ENCODE measurements around the gene NKX1-1. TPM values are rescaled to one million over a fixed set of nuclear protein-coding genes. Genes with fewer than 3 reads are reported as not detected.

Gene NKX1-1
- total RNA-seq: not detected in 2 replicates
- long read RNA-seq: 0 reads

- H3K4me3 Mint-ChIP-seq: no peak within 1 kb of the TSS
- TF ChIP-seq, protein P1, sequence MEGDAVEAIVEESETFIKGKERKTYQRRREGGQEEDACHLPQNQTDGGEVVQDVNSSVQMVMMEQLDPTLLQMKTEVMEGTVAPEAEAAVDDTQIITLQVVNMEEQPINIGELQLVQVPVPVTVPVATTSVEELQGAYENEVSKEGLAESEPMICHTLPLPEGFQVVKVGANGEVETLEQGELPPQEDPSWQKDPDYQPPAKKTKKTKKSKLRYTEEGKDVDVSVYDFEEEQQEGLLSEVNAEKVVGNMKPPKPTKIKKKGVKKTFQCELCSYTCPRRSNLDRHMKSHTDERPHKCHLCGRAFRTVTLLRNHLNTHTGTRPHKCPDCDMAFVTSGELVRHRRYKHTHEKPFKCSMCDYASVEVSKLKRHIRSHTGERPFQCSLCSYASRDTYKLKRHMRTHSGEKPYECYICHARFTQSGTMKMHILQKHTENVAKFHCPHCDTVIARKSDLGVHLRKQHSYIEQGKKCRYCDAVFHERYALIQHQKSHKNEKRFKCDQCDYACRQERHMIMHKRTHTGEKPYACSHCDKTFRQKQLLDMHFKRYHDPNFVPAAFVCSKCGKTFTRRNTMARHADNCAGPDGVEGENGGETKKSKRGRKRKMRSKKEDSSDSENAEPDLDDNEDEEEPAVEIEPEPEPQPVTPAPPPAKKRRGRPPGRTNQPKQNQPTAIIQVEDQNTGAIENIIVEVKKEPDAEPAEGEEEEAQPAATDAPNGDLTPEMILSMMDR (conservative IDR thresholded peaks at IDR 0.05): no peak
- H3K27ac Mint-ChIP-seq (ENCODE audit: unreplicated experiment): no peak within 1 kb of the TSS
- no peaks in the 10 kb centered on the region for H3K36me3 Mint-ChIP-seq (ENCODE audit: low read depth)
- H3K27me3 Mint-ChIP-seq (ENCODE audit: low read depth): peaks cover 64% of the 10 kb centered on the region
- H3K4me1 Mint-ChIP-seq: no peaks in the 10 kb centered on the region
- H3K9me3 Mint-ChIP-seq: peaks cover 2% of the 10 kb centered on the region
- DNase-seq (ENCODE audit: low read depth, low spot score): no peak
These were observed at the start of gene NKX1-1 for GRCh38 chr4:1406394-1406980. TSS of gene NKX1-1 (minus strand) at chr4:1406442. CDS start at chr4:1406442, 0 bp downstream.

- Mint-ChIP-seq H3K27ac (ENCODE audit: unreplicated experiment) (no peak overlapping the region), H3K9me3 (peaks cover 25% of the 10 kb centered on the region), H3K36me3 (ENCODE audit: low read depth) (peaks cover 16% of the 10 kb centered on the region), H3K27me3 (ENCODE audit: low read depth) (peaks cover 40% of the 10 kb centered on the region), H3K4me1 (no peaks in the 10 kb centered on the region), H3K4me3 (no peak overlapping the region)
- DNase-seq (ENCODE audit: low read depth, low spot score): no peak
- TF ChIP-seq, protein P1 (conservative IDR thresholded peaks at IDR 0.05): no peak
These were observed 47.5 kb upstream of the NKX1-1 start for GRCh38 chr4:1453731-1454130.

DNA sequence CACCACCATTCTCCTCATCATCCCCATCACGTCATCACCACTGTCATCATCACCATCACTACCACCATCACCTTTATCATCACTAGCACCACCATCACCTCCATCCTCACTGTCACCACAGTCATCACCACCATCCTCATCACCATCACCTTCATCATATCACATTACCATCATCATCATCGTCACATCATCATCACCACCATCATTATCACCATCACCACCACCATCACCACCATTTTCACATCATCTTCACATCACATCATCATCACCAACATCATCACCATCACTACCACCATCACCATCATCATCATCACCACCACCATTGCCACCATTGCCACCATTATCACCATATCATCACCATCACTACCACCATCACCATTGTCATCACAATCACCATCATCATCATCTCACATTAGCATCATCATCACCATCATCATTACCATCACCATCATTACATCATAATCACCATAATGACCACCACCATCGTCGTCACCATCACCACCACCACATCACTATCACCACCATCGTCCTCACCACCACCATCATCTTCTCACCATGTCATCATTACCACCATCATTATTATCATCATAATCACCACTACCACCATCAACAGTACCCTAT lies 46.3 kb upstream of the NKX1-1 start:
- Mint-ChIP-seq H3K27ac (ENCODE audit: unreplicated experiment) (no peak overlapping the region), H3K36me3 (ENCODE audit: low read depth) (peaks cover 16% of the 10 kb centered on the region), H3K27me3 (ENCODE audit: low read depth) (peaks cover 29% of the 10 kb centered on the region), H3K4me1 (no peaks in the 10 kb centered on the region), H3K4me3 (no peak overlapping the region), H3K9me3 (peaks cover 25% of the 10 kb centered on the region)
- TF ChIP-seq, protein P1 (conservative IDR thresholded peaks at IDR 0.05): no peak
- DNase-seq (ENCODE audit: low read depth, low spot score): no peak

DNA sequence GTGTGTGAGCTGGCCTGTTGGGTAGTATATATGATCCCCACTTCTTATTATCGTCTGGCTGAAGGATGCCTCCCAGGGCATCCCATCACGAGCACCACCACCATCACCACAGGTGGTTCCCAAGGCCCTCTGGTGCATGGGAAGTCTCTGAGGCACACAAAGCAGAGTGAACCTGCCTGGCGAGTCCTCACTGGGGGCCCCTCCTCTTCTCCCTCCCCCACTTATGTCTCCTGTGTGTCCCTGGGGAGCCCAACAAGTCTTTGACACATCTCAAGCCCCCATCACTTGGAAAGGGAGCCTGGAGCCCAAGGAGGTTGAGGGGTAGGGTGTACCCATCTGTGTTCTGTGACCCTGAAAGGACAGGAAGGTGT lies 45.5 kb upstream of the NKX1-1 start:
- TF ChIP-seq, protein P1 (conservative IDR thresholded peaks at IDR 0.05): no peak
- H3K27me3 Mint-ChIP-seq (ENCODE audit: low read depth): peaks cover 21% of the 10 kb centered on the region
- H3K4me1 Mint-ChIP-seq: no peaks in the 10 kb centered on the region
- no peak overlapping the region for H3K27ac Mint-ChIP-seq (ENCODE audit: unreplicated experiment)
- no peak overlapping the region for H3K4me3 Mint-ChIP-seq
- H3K9me3 Mint-ChIP-seq: peaks cover 22% of the 10 kb centered on the region
- H3K36me3 Mint-ChIP-seq (ENCODE audit: low read depth): peaks cover 16% of the 10 kb centered on the region
- DNase-seq (ENCODE audit: low read depth, low spot score): no peak

DNA sequence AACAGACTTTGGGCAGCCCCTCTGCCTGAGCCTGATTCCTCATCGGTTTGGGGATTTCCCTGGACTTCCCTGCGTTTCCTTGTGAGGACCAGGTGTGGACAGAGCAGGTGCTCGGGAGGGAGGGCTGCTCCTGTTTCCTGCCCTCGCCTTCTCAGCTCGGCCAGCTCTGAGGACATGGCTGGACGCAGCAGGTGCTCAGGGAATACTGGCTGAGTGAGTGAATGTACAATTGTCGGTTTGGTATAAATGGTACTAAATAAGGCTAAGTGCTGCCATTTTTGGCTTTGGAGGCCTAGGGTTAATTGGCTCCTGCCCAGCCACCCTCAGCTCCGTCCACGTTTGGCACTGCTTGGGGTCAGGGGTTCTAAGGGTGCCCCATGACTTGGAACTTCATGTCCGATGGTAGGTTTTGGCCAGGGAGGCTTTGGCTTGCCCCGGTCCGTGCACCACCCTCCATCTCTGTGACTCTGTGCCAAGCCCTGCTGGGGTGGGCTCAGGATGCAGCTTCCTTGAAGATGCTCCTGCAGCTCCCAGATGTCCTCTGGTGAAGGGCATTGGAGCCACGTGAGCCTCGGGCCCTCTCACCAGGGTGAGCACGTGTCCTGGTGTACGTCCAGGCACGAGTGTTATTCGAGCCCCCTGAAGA lies 45.0 kb upstream of the NKX1-1 start:
- no peak overlapping the region for H3K27ac Mint-ChIP-seq (ENCODE audit: unreplicated experiment)
- DNase-seq (ENCODE audit: low read depth, low spot score): no peak
- peaks cover 21% of the 10 kb centered on the region for H3K9me3 Mint-ChIP-seq
- no peaks in the 10 kb centered on the region for H3K4me1 Mint-ChIP-seq
- H3K4me3 Mint-ChIP-seq: no peak overlapping the region
- TF ChIP-seq, protein P1 (conservative IDR thresholded peaks at IDR 0.05): no peak
- peaks cover 18% of the 10 kb centered on the region for H3K27me3 Mint-ChIP-seq (ENCODE audit: low read depth)
- H3K36me3 Mint-ChIP-seq (ENCODE audit: low read depth): peaks cover 16% of the 10 kb centered on the region

Data from neural crest cell (in vitro differentiated cells).